NB4 (cell line): Measurements from ENCODE around the gene AP3B1.

ENCODE experiments used
- CTCF ChIP-seq: IDR thresholded peaks from one replicate; pipeline ENCODE4 v1.5.1; 2012; ENCODE audit warnings: low read depth, low read length
- MAX ChIP-seq: IDR thresholded peaks from 2 replicates; pipeline ENCODE4 v1.6.1; 2011; ENCODE audit warnings: low read depth, low read length
- POLR2A ChIP-seq: IDR thresholded peaks from 2 replicates; pipeline ENCODE4 v1.6.1; 2011; ENCODE audit warnings: mild to moderate bottlenecking; ENCODE audit not compliant: insufficient read length; ENCODE audit errors: extremely low read depth

- TF ChIP-seq CTCF: no peak
- TF ChIP-seq POLR2A: no peak
- TF ChIP-seq MAX: no peak
Measured at GRCh38 chr5:78009937-78010527, 284.5 kb downstream of the AP3B1 start.
